ENCODE results near the gene FAM151B. TPM values are rescaled to one million over a fixed set of nuclear protein-coding genes. Genes with fewer than 3 reads are reported as not detected.
A peak's percentile ranks its signal among the peaks of the same experiment; 100 is the strongest.

Gene FAM151B
- total and polyA plus RNA-seq, 2 experiments from 2014 or later: 0.55 TPM; not detected in 1

DNA sequence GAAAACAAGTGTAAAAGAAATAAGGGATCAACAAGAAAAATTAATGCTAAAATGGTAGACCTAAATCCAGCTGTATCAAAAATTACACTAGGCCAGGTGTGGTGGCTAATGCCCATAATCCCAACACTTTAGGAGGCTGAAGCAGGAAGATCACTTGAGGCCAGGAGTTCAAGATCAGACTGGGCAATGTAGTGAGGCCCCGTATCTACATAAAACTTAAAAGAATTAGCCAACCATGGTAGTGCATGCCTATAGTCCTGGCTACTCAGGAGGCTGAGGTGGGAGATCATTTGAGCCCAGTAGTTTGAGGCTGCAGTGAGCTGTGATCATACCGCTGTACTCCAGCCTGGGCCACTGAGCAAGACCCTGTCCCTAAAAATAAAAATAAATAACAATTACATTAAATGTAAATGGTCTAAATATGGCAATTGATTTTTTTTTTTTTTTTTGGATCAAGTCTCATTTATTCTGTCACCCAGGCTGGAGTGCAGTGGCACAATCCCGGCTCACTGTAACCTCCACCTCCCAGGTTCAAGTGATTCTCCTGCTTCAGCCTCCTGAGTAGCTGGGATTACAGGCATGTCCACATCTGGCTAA lies 4.2 kb upstream of the FAM151B start:
- DNase-seq (ENCODE audit: low spot score) (no peak), ATAC-seq (no peak)
- H3K27me3 ChIP-seq (ENCODE audit: insufficient read depth): no peaks in the 10 kb centered on the region
- Mint-ChIP-seq H3K27ac (no peak overlapping the region), H3K27me3 (ENCODE audit: insufficient read depth, low read depth, poor library complexity) (peaks cover 9% of the 10 kb centered on the region), H3K36me3 (ENCODE audit: low read depth) (peaks cover 50% of the 10 kb centered on the region), H3K9me3 (peaks cover 34% of the 10 kb centered on the region), H3K4me3 (no peak overlapping the region), H3K4me1 (peaks cover 23% of the 10 kb centered on the region)
- H3K79me2 ChIP-seq (replicated peaks; ENCODE audit: insufficient read depth): no peaks in the 10 kb centered on the region
- TF ChIP-seq STAT1 (IDR thresholded peaks at IDR 0.05; ENCODE audit: unreplicated experiment): no peak
- peaks cover 9% of the 10 kb centered on the region; the same call in 1 of the 2 replicates for H3F3A ChIP-seq (replicated peaks; ENCODE audit: low read depth)
- H3K27ac ChIP-seq (ENCODE audit: low read depth): no peak overlapping the region
- no peaks in the 10 kb centered on the region; the same call in 1 of the 2 replicates for H3K36me3 ChIP-seq (ENCODE audit: insufficient read depth)
- H2AFZ ChIP-seq: no peak overlapping the region
- H3K9me2 ChIP-seq (ENCODE audit: insufficient read depth): no peaks in the 10 kb centered on the region
- no peaks in the 10 kb centered on the region for H4K20me1 ChIP-seq (replicated peaks; ENCODE audit: insufficient read depth)
- peaks cover 7% of the 10 kb centered on the region for H3K4me1 ChIP-seq (ENCODE audit: insufficient read depth)
- no peak overlapping the region for H3K4me2 ChIP-seq
- H3K4me3 ChIP-seq: no peak overlapping the region

DNA sequence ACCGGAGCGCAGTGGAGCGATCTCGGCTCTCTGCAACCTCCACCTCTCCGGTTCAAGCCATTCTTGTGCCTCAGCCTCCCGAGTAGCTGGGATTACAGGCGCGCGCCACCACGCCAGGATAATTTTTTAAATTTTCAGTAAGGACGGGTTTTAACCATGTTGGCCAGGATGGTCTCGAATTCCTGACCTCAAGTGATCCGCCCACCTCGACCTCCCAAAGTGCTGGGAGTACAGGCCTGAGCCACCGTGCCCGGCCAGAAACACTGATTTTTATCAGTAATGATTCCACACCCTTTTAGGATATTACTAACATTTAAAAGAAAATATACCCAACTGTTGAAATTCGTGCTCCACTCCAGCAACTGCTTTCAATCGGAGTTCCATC lies 464 bp upstream of the FAM151B start:
- Histone ChIP-seq H4K20me1 (replicated peaks; ENCODE audit: insufficient read depth) (no peaks in the 10 kb centered on the region), H3K4me3 (peak overlapping the region; percentile 68), H3K27me3 (ENCODE audit: insufficient read depth) (no peaks in the 10 kb centered on the region), H3K9me2 (ENCODE audit: insufficient read depth) (no peaks in the 10 kb centered on the region), H2AFZ (peak overlapping the region; percentile 87), H3F3A (replicated peaks; ENCODE audit: low read depth) (peaks cover 9% of the 10 kb centered on the region; the same call in 1 of the 2 replicates), H3K79me2 (replicated peaks; ENCODE audit: insufficient read depth) (no peaks in the 10 kb centered on the region), H3K4me1 (ENCODE audit: insufficient read depth) (peaks cover 24% of the 10 kb centered on the region), H3K27ac (ENCODE audit: low read depth) (peak overlapping the region; percentile 78), H3K36me3 (ENCODE audit: insufficient read depth) (no peaks in the 10 kb centered on the region; the same call in 1 of the 2 replicates), H3K4me2 (peak overlapping the region; percentile 80)
- peaks cover 19% of the 10 kb centered on the region for H3K9me3 Mint-ChIP-seq
- H3K27ac Mint-ChIP-seq: peak overlapping the region; percentile 86; the same call in 1 of the 2 replicates
- DNase-seq (ENCODE audit: low spot score): no peak
- H3K4me1 Mint-ChIP-seq: peaks cover 29% of the 10 kb centered on the region
- peaks cover 28% of the 10 kb centered on the region for H3K36me3 Mint-ChIP-seq (ENCODE audit: low read depth)
- peaks cover 19% of the 10 kb centered on the region for H3K27me3 Mint-ChIP-seq (ENCODE audit: insufficient read depth, low read depth, poor library complexity)
- no peak for TF ChIP-seq NANOG (IDR thresholded peaks at IDR 0.05; ENCODE audit: borderline replicate concordance)
- no peak for ATAC-seq
- peak overlapping the region; percentile 88 for H3K4me3 Mint-ChIP-seq

DNA sequence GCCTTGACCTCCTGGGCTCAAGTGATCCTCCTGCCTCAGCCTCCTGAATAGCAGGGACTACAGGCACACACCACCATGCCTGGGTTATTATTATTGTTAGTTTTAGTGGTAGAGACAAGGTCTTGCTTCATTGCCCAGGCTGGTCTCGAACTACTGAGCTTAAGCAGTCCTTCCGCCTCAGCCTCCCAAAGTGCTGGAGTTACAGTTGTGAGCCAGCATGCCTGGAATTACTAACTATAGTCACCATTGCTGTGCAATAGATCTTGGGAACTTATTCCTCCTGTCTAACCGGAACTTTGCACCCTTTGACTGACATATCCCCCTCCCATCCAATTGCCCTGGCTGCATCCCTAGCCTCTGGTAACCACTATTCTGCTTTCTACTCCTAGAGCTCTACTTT lies 3.4 kb downstream of the FAM151B start:
- Histone ChIP-seq H3K4me3 (no peak overlapping the region), H2AFZ (no peak overlapping the region), H3K36me3 (ENCODE audit: insufficient read depth) (no peaks in the 10 kb centered on the region), H3K79me2 (replicated peaks; ENCODE audit: insufficient read depth) (no peaks in the 10 kb centered on the region), H3K9me2 (ENCODE audit: insufficient read depth) (no peaks in the 10 kb centered on the region), H4K20me1 (replicated peaks; ENCODE audit: insufficient read depth) (no peaks in the 10 kb centered on the region), H3K4me2 (no peak overlapping the region), H3K27ac (ENCODE audit: low read depth) (no peak overlapping the region), H3F3A (replicated peaks; ENCODE audit: low read depth) (peaks cover 9% of the 10 kb centered on the region; the same call in 1 of the 2 replicates), H3K4me1 (ENCODE audit: insufficient read depth) (peaks cover 36% of the 10 kb centered on the region), H3K27me3 (ENCODE audit: insufficient read depth) (no peaks in the 10 kb centered on the region)
- DNase-seq (ENCODE audit: low spot score) (no peak), ATAC-seq (no peak)
- Mint-ChIP-seq H3K9me3 (peaks cover 22% of the 10 kb centered on the region; the same call in 2 of the 3 replicates), H3K4me3 (no peak overlapping the region), H3K27me3 (ENCODE audit: insufficient read depth, low read depth, poor library complexity) (peaks cover 21% of the 10 kb centered on the region), H3K36me3 (ENCODE audit: low read depth) (peaks cover 17% of the 10 kb centered on the region), H3K4me1 (peaks cover 60% of the 10 kb centered on the region), H3K27ac (no peak overlapping the region; the same call in 1 of the 2 replicates)
- TF ChIP-seq ZNF114 (CRISPR knock-in tag; IDR thresholded peaks at IDR 0.05): no peak
- TF ChIP-seq, protein P1, sequence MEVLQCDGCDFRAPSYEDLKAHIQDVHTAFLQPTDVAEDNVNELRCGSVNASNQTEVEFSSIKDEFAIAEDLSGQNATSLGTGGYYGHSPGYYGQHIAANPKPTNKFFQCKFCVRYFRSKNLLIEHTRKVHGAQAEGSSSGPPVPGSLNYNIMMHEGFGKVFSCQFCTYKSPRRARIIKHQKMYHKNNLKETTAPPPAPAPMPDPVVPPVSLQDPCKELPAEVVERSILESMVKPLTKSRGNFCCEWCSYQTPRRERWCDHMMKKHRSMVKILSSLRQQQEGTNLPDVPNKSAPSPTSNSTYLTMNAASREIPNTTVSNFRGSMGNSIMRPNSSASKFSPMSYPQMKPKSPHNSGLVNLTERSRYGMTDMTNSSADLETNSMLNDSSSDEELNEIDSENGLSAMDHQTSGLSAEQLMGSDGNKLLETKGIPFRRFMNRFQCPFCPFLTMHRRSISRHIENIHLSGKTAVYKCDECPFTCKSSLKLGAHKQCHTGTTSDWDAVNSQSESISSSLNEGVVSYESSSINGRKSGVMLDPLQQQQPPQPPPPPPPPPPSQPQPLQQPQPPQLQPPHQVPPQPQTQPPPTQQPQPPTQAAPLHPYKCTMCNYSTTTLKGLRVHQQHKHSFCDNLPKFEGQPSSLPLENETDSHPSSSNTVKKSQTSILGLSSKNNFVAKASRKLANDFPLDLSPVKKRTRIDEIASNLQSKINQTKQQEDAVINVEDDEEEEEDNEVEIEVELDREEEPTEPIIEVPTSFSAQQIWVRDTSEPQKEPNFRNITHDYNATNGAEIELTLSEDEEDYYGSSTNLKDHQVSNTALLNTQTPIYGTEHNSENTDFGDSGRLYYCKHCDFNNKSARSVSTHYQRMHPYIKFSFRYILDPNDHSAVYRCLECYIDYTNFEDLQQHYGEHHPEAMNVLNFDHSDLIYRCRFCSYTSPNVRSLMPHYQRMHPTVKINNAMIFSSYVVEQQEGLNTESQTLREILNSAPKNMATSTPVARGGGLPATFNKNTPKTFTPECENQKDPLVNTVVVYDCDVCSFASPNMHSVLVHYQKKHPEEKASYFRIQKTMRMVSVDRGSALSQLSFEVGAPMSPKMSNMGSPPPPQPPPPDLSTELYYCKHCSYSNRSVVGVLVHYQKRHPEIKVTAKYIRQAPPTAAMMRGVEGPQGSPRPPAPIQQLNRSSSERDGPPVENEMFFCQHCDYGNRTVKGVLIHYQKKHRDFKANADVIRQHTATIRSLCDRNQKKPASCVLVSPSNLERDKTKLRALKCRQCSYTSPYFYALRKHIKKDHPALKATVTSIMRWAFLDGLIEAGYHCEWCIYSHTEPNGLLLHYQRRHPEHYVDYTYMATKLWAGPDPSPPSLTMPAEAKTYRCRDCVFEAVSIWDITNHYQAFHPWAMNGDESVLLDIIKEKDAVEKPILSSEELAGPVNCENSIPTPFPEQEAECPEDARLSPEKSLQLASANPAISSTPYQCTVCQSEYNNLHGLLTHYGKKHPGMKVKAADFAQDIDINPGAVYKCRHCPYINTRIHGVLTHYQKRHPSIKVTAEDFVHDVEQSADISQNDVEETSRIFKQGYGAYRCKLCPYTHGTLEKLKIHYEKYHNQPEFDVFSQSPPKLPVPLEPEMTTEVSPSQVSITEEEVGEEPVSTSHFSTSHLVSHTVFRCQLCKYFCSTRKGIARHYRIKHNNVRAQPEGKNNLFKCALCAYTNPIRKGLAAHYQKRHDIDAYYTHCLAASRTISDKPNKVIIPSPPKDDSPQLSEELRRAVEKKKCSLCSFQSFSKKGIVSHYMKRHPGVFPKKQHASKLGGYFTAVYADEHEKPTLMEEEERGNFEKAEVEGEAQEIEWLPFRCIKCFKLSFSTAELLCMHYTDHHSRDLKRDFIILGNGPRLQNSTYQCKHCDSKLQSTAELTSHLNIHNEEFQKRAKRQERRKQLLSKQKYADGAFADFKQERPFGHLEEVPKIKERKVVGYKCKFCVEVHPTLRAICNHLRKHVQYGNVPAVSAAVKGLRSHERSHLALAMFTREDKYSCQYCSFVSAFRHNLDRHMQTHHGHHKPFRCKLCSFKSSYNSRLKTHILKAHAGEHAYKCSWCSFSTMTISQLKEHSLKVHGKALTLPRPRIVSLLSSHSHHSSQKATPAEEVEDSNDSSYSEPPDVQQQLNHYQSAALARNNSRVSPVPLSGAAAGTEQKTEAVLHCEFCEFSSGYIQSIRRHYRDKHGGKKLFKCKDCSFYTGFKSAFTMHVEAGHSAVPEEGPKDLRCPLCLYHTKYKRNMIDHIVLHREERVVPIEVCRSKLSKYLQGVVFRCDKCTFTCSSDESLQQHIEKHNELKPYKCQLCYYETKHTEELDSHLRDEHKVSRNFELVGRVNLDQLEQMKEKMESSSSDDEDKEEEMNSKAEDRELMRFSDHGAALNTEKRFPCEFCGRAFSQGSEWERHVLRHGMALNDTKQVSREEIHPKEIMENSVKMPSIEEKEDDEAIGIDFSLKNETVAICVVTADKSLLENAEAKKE (CRISPR knock-in tag; IDR thresholded peaks at IDR 0.05): no peak
- TF ChIP-seq, protein P2, sequence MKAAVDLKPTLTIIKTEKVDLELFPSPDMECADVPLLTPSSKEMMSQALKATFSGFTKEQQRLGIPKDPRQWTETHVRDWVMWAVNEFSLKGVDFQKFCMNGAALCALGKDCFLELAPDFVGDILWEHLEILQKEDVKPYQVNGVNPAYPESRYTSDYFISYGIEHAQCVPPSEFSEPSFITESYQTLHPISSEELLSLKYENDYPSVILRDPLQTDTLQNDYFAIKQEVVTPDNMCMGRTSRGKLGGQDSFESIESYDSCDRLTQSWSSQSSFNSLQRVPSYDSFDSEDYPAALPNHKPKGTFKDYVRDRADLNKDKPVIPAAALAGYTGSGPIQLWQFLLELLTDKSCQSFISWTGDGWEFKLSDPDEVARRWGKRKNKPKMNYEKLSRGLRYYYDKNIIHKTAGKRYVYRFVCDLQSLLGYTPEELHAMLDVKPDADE (IDR thresholded peaks at IDR 0.05): no peak
- TF ChIP-seq CREB1 (CRISPR knock-in tag; IDR thresholded peaks at IDR 0.05; ENCODE audit: low read depth): no peak

Data from GM23338 (cell line).